HEK293T (cell line): ENCODE results near the gene EFNB2.

Experiments
- CTCF ChIA-PET: fragments of 350-600 bp; formaldehyde crosslinking; extraction: SDS; loops from one replicate; lab custom pipeline; 2021; ENCODE audit warnings: antibody characterized with exemption, inconsistent platforms; lab: Yijun Ruan, JAX
- POLR2A ChIA-PET: fragments of 350-600 bp; formaldehyde crosslinking; extraction: SDS; loops from one replicate; lab custom pipeline; 2020; ENCODE audit warnings: antibody characterized with exemption, inconsistent platforms; lab: Yijun Ruan, JAX
- DNase-seq: peaks from one replicate; pipeline ENCODE4 v3.0.0; 2012; ENCODE audit warnings: mixed read lengths; ENCODE audit errors: extremely low spot score
- ARNT ChIP-seq: fragments of 450-650 bp; IDR thresholded peaks from 2 replicates; pipeline ENCODE4 v1.6.1; 2017; ENCODE audit warnings: mild to moderate bottlenecking
- BHLHE40 ChIP-seq: fragments of 450-650 bp; IDR thresholded peaks from 2 replicates; pipeline ENCODE4 v1.6.1; 2016; ENCODE audit warnings: mild to moderate bottlenecking, moderate library complexity, borderline replicate concordance
- CTBP1 ChIP-seq: fragments of 450-650 bp; IDR thresholded peaks from 2 replicates; pipeline ENCODE4 v1.6.1; 2016; ENCODE audit warnings: borderline replicate concordance
- ELF4 ChIP-seq: fragments of 450-650 bp; IDR thresholded peaks from 2 replicates; pipeline ENCODE4 v1.6.1; 2017; ENCODE audit warnings: antibody characterized with exemption
- FOXA1 ChIP-seq: fragments of 450-650 bp; IDR thresholded peaks from 2 replicates; pipeline ENCODE4 v1.6.1; 2016; ENCODE audit warnings: mild to moderate bottlenecking
- FOXK2 ChIP-seq: fragments of 450-650 bp; IDR thresholded peaks from 2 replicates; pipeline ENCODE4 v1.6.1; 2016; ENCODE audit warnings: mild to moderate bottlenecking
- FOXM1 ChIP-seq: fragments of 450-650 bp; IDR thresholded peaks from 2 replicates; pipeline ENCODE4 v1.6.1; 2017; ENCODE audit warnings: mild to moderate bottlenecking, borderline replicate concordance
- HDGF ChIP-seq: fragments of 450-650 bp; IDR thresholded peaks from 2 replicates; pipeline ENCODE4 v1.6.1; 2017; ENCODE audit warnings: antibody characterized with exemption, borderline replicate concordance
- L3MBTL2 ChIP-seq: fragments of 450-650 bp; conservative IDR thresholded peaks from 2 replicates; pipeline ENCODE4 v1.6.1; 2016; ENCODE audit warnings: mild to moderate bottlenecking
- LEF1 ChIP-seq: fragments of 450-650 bp; IDR thresholded peaks from 2 replicates; pipeline ENCODE4 v1.6.1; 2017; ENCODE audit warnings: mild to moderate bottlenecking, borderline replicate concordance
- NFRKB ChIP-seq: fragments of 450-650 bp; IDR thresholded peaks from 2 replicates; pipeline ENCODE4 v1.6.1; 2016; ENCODE audit warnings: mild to moderate bottlenecking, moderate library complexity
- PKNOX1 ChIP-seq: fragments of 450-650 bp; IDR thresholded peaks from 2 replicates; pipeline ENCODE4 v1.6.1; 2016
- SP1 ChIP-seq: fragments of 450-650 bp; IDR thresholded peaks from 2 replicates; pipeline ENCODE4 v1.6.1; 2017
- SUZ12 ChIP-seq: fragments of 450-650 bp; IDR thresholded peaks from 2 replicates; pipeline ENCODE4 v1.6.1; 2016; ENCODE audit warnings: mild to moderate bottlenecking
- TARDBP ChIP-seq: fragments of 450-650 bp; IDR thresholded peaks from 2 replicates; pipeline ENCODE4 v1.6.1; 2016
- ZNF384 ChIP-seq: fragments of 450-650 bp; IDR thresholded peaks from 2 replicates; pipeline ENCODE4 v1.6.1; 2016

Gene EFNB2

GRCh38 chr13:106494936-106495335 lies 40.5 kb downstream of the EFNB2 start:
- ChIA-PET CTCF (no interaction called here), POLR2A (no interaction called here)
- TF ChIP-seq CTBP1 = no peak
- no peak for TF ChIP-seq LEF1
- TF ChIP-seq SP1 = no peak
- no peak for TF ChIP-seq TARDBP
- TF ChIP-seq ZNF384 = no peak
- no peak for TF ChIP-seq FOXM1
- TF ChIP-seq PKNOX1 = no peak
- TF ChIP-seq FOXK2 = no peak
- TF ChIP-seq HDGF = no peak
- TF ChIP-seq L3MBTL2 = no peak
- no peak for TF ChIP-seq NFRKB
- no peak for TF ChIP-seq ARNT
- TF ChIP-seq SUZ12 = no peak
- TF ChIP-seq FOXA1 = no peak
- no peak for TF ChIP-seq BHLHE40
- TF ChIP-seq ELF4 = no peak
- DNase-seq = no peak

GRCh38 chr13:106494506-106494905 lies 41.0 kb downstream of the EFNB2 start:
- TF ChIP-seq BHLHE40 (no peak), TARDBP (no peak), PKNOX1 (no peak), SUZ12 (no peak), FOXM1 (no peak), HDGF (no peak), ZNF384 (no peak)
- DNase-seq = no peak
- ChIA-PET CTCF (no interaction called here), POLR2A (no interaction called here)

DNA sequence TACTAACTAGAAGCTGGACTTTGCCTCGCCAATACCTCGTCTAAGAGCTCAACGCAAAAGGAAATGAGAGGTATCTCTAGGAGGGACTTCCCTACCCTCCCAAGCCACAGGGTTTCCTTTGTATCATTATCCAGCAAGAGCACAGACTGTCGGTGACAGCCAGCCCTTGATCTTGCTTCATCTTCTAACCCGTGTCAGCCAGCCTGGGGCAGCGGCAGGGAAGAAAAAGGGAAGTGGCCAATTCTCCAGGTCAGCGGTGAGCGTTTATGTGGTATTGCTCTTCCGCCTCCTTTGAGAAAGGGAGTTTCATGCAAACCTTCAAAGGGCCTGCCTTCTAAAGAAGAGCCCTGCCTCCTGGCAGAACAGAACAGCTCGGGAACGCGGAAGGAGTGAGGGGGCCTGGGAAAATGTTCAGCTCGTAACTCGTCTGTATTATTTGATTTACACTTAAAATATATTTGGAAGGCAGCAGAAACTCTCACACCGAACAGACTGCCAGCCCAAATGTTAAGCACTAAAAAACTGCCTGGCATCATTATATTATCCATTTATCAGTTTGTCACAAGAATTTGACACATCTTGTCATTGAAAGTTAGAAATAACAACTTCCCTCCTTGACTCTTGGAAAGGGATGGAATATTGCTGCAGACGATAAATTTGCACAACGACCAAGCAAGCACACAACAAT lies 41.8 kb downstream of the EFNB2 start:
- CTCF ChIA-PET = no interaction called here
- POLR2A ChIA-PET = no interaction called here

GRCh38 chr13:106492588-106493475 lies 42.6 kb downstream of the EFNB2 start:
- CTCF ChIA-PET = no interaction called here
- no peak for DNase-seq
- TF ChIP-seq FOXA1 (no peak), FOXK2 (no peak), HDGF (no peak), LEF1 (no peak), FOXM1 (no peak), TARDBP (no peak), BHLHE40 (no peak), ZNF384 (no peak), SUZ12 (no peak), CTBP1 (no peak)
- POLR2A ChIA-PET = no interaction called here

More for the DNA sequence above, 41.8 kb downstream of the EFNB2 start:
- DNase-seq = no peak
- no peak for TF ChIP-seq FOXK2
- TF ChIP-seq CTBP1 = no peak

DNA sequence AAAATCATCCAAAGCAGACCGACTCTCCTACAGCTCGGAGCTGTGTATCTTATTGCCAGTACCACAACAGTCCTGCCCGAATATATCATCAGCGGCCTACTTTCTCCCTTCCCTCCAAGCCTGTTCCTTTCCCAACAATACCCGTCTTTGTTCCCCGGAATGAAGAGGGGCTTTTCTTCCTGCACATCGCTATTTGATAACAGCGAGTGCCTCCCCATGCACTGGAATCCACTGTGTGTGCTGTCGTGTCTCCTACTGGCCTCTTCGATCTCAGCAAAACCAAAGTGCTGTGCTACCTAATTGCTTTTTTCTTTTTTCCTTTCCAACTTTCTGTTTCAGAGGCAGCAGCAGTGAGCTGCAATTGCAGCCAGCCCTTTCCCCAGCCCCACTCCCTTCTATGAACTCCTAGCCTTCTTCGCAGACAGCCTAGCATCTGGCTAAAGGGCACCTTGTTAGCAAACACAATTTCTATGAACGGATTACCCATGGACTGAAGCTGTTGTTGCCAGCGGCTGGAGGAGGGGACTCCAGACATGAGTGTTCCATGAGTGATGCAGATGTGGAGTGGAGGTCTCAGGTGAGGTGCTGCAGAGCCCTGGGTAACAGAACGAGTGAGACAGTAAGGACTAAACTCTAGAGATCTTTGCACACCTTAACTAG lies 43.4 kb downstream of the EFNB2 start:
- ChIA-PET CTCF (no interaction called here), POLR2A (no interaction called here)
- no peak for DNase-seq
- TF ChIP-seq SP1 (no peak), ZNF384 (no peak), LEF1 (no peak), BHLHE40 (no peak), HDGF (no peak), NFRKB (no peak), SUZ12 (no peak), CTBP1 (no peak), TARDBP (no peak), L3MBTL2 (no peak), PKNOX1 (no peak), ARNT (no peak), FOXK2 (no peak), FOXM1 (no peak)

GRCh38 chr13:106491463-106491862 lies 44.0 kb downstream of the EFNB2 start:
- TF ChIP-seq FOXK2 = no peak
- TF ChIP-seq BHLHE40 = no peak
- TF ChIP-seq HDGF = no peak
- TF ChIP-seq FOXM1 = no peak
- TF ChIP-seq NFRKB = no peak
- no peak for TF ChIP-seq SUZ12
- no peak for TF ChIP-seq CTBP1
- no peak for TF ChIP-seq ZNF384
- TF ChIP-seq ARNT = no peak
- POLR2A ChIA-PET = no interaction called here
- no peak for DNase-seq
- CTCF ChIA-PET = no interaction called here
